ENCODE data around the gene KRT33B. TPM values are rescaled to one million over a fixed set of nuclear protein-coding genes. Genes with fewer than 3 reads are reported as not detected.

The KRT33B gene
- total RNA-seq, 2 experiments from 2014 or later: not detected

DNA sequence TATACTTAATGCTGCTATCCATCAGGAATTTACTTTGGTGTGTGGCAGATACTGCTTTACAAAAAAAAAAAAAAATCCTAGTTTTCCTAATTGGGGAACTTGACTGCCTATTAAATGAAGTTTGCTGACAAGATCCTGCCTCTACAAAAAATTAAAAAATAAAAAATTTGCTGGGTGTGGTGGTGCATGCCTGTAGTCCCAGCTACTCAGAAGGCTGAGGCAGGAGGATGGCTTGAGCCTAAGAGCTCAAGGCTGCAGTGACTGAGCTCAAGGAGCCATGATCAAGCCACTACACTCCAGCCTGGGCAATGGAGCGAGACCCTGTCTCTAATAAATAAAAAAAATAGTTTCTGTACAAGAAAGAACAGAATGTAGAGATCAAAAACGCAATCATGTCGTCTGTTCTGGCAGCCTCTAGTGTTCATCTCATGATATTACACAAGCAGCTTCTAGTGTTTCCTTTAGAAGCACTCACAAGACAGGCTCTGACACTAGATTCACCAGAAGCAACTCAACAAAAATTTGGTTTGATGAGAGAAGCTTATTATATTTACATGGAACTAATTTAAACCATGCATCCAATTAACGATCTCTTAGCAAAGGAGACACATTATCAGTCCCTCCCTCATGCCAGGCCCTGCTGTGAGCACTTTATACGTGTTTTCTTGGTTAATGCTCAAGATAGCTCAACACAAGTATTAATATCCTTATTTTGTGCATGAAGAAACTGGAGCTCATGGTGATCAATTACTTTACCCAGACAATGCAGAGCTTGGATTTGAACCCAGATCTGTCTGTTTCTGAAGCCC is 47.3 kb downstream of the KRT33B start:
- intact Hi-C loops (cut with micrococcal nuclease; ENCODE audit: unreplicated experiment): loop anchor here (2.0 to 10.0 kb wide), 3 partner anchors 343 to 517 kb away; no protein-coding TSS in a partner anchor
- Histone ChIP-seq H3K9me2 (ENCODE audit: insufficient read depth, low read length) (no peaks in the 10 kb centered on the region), H3K4me3 (ENCODE audit: low read depth, low read length, poor library complexity, severe bottlenecking) (no peak overlapping the region), H3K27ac (ENCODE audit: low read depth, low read length, poor library complexity, severe bottlenecking) (no peak overlapping the region), H2AFZ (ENCODE audit: low read length) (no peak overlapping the region), H3K36me3 (ENCODE audit: insufficient read depth, low read length) (no peaks in the 10 kb centered on the region), H3K4me2 (ENCODE audit: low read length) (no peak overlapping the region), H3K9me3 (ENCODE audit: low read length) (no peaks in the 10 kb centered on the region), H3K4me1 (ENCODE audit: insufficient read depth, low read length, poor library complexity, severe bottlenecking) (no peaks in the 10 kb centered on the region), H3K79me2 (ENCODE audit: insufficient read depth, low read depth, low read length) (no peaks in the 10 kb centered on the region), H4K20me1 (ENCODE audit: insufficient read depth, low read length) (no peaks in the 10 kb centered on the region)
- no peak for TF ChIP-seq EZH2phosphoT487 (IDR thresholded peaks at IDR 0.05; ENCODE audit: borderline replicate concordance, low read depth, low read length)
- TF ChIP-seq, protein P1, sequence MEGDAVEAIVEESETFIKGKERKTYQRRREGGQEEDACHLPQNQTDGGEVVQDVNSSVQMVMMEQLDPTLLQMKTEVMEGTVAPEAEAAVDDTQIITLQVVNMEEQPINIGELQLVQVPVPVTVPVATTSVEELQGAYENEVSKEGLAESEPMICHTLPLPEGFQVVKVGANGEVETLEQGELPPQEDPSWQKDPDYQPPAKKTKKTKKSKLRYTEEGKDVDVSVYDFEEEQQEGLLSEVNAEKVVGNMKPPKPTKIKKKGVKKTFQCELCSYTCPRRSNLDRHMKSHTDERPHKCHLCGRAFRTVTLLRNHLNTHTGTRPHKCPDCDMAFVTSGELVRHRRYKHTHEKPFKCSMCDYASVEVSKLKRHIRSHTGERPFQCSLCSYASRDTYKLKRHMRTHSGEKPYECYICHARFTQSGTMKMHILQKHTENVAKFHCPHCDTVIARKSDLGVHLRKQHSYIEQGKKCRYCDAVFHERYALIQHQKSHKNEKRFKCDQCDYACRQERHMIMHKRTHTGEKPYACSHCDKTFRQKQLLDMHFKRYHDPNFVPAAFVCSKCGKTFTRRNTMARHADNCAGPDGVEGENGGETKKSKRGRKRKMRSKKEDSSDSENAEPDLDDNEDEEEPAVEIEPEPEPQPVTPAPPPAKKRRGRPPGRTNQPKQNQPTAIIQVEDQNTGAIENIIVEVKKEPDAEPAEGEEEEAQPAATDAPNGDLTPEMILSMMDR (conservative IDR thresholded peaks at IDR 0.05; ENCODE audit: low read length): peak; percentile 80
- POLR2A ChIA-PET: no interaction called here
- BruUV-seq (replicated peaks): no TSS peak
- peak; percentile 46 for DNase-seq (ENCODE audit: low spot score)
- CTCF ChIA-PET (ENCODE audit: unreplicated experiment): no interaction called here

DNA sequence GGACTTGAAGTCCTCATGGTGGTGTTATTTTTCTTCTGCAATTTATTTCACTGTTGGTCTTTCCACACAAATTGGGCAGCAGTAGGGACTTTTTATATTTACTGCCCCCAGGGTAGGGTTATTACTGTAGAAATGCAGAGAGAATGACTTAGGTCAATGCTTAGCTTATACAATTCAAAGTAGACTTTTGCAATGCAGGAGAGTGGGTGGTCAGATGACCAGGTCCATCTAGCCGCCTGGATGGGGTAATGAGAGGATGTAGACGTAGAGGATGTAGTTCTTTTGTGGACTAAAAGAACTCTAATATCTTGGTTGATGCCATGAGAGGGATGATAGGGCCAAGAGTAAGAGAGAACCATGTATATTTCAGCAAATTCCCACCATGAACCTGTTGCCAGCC is 51.4 kb downstream of the KRT33B start:
- H3K9me3 ChIP-seq (ENCODE audit: low read length): no peaks in the 10 kb centered on the region
- H3K4me1 ChIP-seq (ENCODE audit: insufficient read depth, low read length, poor library complexity, severe bottlenecking): no peaks in the 10 kb centered on the region
- no peak overlapping the region for H3K4me3 ChIP-seq (ENCODE audit: low read depth, low read length, poor library complexity, severe bottlenecking)
- ChIA-PET CTCF (ENCODE audit: unreplicated experiment) (no interaction called here), POLR2A (no interaction called here)
- H2AFZ ChIP-seq (ENCODE audit: low read length): no peak overlapping the region
- H3K4me2 ChIP-seq (ENCODE audit: low read length): no peak overlapping the region
- no peaks in the 10 kb centered on the region for H3K36me3 ChIP-seq (ENCODE audit: insufficient read depth, low read length)
- intact Hi-C loops (cut with micrococcal nuclease; ENCODE audit: unreplicated experiment): no loop called here
- no TSS peak for BruUV-seq (replicated peaks)
- TF ChIP-seq EZH2phosphoT487 (IDR thresholded peaks at IDR 0.05; ENCODE audit: borderline replicate concordance, low read depth, low read length): no peak
- TF ChIP-seq, protein P1 (conservative IDR thresholded peaks at IDR 0.05; ENCODE audit: low read length): no peak
- no peak for DNase-seq (ENCODE audit: low spot score)
- H3K27ac ChIP-seq (ENCODE audit: low read depth, low read length, poor library complexity, severe bottlenecking): no peak overlapping the region
- H3K79me2 ChIP-seq (ENCODE audit: insufficient read depth, low read depth, low read length): no peaks in the 10 kb centered on the region
- no peaks in the 10 kb centered on the region for H3K9me2 ChIP-seq (ENCODE audit: insufficient read depth, low read length)
- no peaks in the 10 kb centered on the region for H4K20me1 ChIP-seq (ENCODE audit: insufficient read depth, low read length)

DNA sequence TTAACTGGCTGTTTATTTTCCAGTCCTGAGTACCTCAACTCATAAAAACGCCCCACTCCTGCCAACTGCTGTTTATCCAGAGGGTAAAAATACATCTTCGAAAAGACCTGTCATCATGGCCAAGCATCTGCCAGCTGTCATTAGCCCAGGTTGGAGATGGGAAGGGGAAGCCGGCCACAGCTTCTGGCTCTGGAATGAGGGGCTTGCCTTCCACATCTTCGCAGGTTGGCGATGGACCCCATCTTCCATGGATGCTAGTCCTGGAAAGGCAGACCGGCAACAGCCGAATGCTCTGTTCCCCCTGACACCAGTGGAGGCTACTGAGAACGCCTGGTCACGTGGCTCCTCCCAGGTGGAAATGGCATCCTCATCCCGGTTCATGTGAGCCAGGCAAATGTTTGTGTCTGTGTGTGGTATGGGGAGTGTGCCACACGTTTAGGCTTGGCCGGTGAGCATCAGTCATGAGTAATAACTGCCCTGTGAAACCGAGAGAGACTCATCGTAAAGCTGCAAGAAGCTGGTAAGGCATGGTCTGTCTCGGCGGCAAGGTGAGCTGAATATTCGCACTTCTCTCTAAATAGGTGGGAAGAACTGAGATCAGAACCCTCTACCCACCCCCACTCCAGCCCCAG is 53.7 kb downstream of the KRT33B start:
- H3K4me2 ChIP-seq (ENCODE audit: low read length): no peak overlapping the region
- DNase-seq (ENCODE audit: low spot score): no peak
- H3K9me3 ChIP-seq (ENCODE audit: low read length): no peaks in the 10 kb centered on the region
- H3K4me1 ChIP-seq (ENCODE audit: insufficient read depth, low read length, poor library complexity, severe bottlenecking): no peaks in the 10 kb centered on the region
- TF ChIP-seq, protein P1 (conservative IDR thresholded peaks at IDR 0.05; ENCODE audit: low read length): no peak
- no peak for TF ChIP-seq EZH2phosphoT487 (IDR thresholded peaks at IDR 0.05; ENCODE audit: borderline replicate concordance, low read depth, low read length)
- CTCF ChIA-PET (ENCODE audit: unreplicated experiment): no interaction called here
- H3K4me3 ChIP-seq (ENCODE audit: low read depth, low read length, poor library complexity, severe bottlenecking): no peak overlapping the region
- H3K9me2 ChIP-seq (ENCODE audit: insufficient read depth, low read length): no peaks in the 10 kb centered on the region
- POLR2A ChIA-PET: no interaction called here
- H4K20me1 ChIP-seq (ENCODE audit: insufficient read depth, low read length): no peaks in the 10 kb centered on the region
- BruUV-seq (replicated peaks): no TSS peak
- no peaks in the 10 kb centered on the region for H3K79me2 ChIP-seq (ENCODE audit: insufficient read depth, low read depth, low read length)
- intact Hi-C loops (cut with micrococcal nuclease; ENCODE audit: unreplicated experiment): no loop called here
- no peak overlapping the region for H2AFZ ChIP-seq (ENCODE audit: low read length)
- H3K27ac ChIP-seq (ENCODE audit: low read depth, low read length, poor library complexity, severe bottlenecking): no peak overlapping the region
- no peaks in the 10 kb centered on the region for H3K36me3 ChIP-seq (ENCODE audit: insufficient read depth, low read length)

All from OCI-LY7 (cell line).